Hematopoietic multipotent progenitor cell treated with erythropoietin and hydrocortisone succinate and interleukin-3 and kit ligand, for 17 days (in vitro differentiated cells): ENCODE data around the gene VPS36.
"Not testable (repeated sequence)": the region's sequence is repeated elsewhere in the genome, so short reads cannot be mapped to it uniquely, and the experiment has no call there.

ENCODE experiments used
- DNase-seq: peaks from one replicate; pipeline ENCODE4 v3.0.0-alpha.2; 2015; ENCODE audit warnings: low spot score

Gene VPS36

DNA sequence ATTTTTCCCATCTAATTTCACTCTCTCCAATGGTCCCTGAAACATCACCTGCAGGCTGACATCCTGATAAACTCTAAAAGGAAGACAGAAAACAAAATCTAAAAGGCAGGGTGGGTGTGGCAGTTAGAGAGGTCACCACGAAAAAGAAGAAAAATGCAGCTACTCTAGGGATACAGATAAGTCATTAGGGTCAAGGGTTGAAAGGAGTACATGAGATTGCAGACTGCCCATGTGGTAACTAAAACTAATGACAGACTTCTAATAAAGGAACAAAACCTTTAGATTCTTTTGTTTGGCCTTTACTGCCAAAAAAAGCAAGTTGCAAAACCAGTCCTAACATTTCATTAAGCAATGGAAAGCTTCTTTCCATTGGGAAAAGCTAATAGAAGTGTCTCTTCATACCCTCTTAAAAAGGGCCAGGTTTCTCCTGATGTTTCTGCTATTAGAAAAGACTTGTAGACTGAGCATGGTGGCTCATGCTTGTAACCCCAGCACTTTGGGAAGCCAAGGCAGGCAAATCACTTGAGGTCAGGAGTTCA is 75.5 kb downstream of the VPS36 start:
- no peak for DNase-seq

DNA sequence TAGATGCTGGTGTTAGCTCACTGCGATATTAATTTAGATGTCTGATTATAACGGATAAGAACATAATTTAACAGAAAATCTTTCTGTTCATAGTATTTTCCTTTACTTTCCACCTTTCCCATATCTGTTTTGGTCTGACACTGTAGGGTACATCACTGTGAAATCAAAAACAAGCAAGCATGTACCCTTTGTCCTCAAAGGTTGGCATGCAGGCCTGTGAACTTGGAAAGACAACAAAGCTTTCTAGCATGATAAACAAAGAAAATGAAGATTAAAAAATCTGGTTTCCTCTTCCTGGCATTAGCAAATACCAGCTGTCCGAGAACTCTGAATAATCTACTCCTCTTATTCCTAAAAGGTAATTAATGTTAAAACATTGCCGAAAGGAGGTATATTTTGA is 76.0 kb downstream of the VPS36 start:
- no peak for DNase-seq

DNA sequence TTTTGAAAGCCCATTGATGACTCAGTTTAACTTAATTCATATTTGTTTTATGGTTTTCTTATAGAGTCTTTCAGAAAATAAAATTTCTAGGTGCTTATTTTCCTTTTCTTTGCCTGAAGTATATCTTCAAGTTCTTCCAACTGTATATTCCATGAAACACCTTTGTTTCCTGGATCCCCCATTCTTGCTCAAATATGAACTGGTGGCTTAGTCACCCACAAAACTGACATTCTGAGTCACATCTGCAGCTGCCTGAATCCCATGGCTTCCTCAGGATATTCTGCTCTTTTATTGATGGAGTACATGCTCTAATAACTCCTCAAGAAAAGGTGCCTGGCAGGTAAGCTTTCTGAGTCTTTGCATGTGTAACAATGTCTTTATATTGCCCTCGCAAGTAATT is 77.2 kb downstream of the VPS36 start:
- DNase-seq: not testable (repeated sequence)

GRCh38 chr13:52371736-52372247 is 78.6 kb downstream of the VPS36 start:
- no peak for DNase-seq

GRCh38 chr13:52366291-52366690 is 84.1 kb downstream of the VPS36 start:
- DNase-seq: no peak
